Urothelium cell line (cell line): ENCODE measurements around the gene GTF3C4.

Source experiments
- DNase-seq: peaks from one replicate; pipeline ENCODE4 v3.0.0; 2011; ENCODE audit warnings: low spot score, mixed read lengths
- FAIRE-seq: peaks from 2 replicates; lab custom pipeline; 2011; peaks lifted over from hg19 to GRCh38; lab: Jason Lieb, UNC

GTF3C4 gene

DNA sequence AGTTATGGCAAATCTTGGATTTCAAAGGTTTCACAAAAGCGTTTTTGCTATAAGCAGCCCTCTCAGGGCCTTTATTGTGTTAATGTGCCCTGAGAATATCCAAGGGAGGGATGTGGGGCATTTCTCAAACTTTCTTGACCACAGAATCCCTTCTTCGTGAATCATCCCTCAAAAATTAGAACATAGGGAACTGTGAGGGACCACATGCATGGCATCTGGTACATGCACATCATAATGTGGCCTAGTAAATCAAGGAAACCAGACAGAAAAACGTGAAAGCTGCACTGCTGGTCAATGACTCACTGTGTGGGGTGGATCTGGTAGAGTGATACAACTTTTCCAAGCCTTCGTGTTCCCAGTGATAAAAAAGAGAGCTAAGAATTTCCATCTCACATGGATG lies 22.9 kb upstream of the GTF3C4 start:
- FAIRE-seq = no peak

DNA sequence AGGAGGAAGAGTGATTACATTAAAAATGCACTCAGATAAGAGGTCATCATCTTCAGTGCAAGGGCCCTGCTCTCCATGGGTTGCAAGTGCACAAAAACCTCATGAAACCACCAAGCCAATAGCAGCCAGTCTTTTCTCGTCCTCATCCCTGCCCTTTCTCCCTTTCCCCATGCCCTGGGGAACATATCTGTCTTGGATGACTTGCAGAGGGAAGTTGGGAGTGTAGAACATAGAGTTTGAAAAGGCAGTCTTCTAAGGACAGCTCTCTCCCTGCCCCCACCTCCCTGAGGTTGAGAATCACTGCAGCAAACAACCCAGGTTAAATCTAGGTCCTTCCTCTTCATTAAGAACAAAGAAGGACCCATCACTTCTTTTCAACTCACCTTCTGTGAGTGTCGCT lies 22.5 kb upstream of the GTF3C4 start:
- FAIRE-seq = no peak

More for the DNA sequence above, 22.9 kb upstream of the GTF3C4 start:
- DNase-seq = peak; percentile 86

DNA sequence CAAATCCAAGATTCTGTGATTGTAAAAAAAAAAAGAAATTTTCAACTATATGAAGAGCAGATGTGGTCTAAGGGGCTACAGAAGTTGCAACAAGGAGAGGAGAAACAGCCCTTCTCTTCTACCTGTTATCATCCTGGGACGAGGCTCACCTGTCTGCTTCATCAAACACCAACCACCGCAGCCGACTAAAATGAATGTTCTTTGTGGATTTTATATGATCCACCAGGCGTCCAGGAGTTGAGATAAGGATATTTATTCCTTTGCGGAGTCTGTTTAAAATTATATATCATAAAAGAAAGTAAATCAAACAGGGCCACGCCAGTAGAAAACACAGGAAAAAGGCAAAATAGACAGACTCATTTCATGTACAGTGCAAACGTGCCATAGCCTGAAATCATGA lies 22.0 kb upstream of the GTF3C4 start:
- no peak for DNase-seq
- no peak for FAIRE-seq

More for the DNA sequence above, 22.5 kb upstream of the GTF3C4 start:
- peak; percentile 18 for DNase-seq

DNA sequence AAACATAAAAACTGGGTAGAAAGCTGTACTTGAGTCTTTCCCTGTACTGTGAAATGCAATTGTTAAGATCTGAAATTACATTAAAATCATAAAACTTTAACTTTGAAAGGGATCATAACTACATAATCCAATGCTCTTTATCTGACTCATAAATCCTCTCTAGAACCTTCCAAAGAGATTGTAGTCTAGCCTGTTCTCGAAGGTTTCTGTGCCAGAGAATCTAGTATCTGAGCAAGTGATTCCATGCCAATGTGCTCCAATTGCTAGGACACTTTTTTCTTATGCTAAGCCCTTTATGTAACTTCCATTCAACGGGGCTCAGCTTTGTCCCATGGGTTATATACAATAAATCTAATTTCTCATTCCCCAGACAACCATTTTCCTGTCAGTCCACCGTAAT lies 21.6 kb upstream of the GTF3C4 start:
- FAIRE-seq (no peak), DNase-seq (no peak)

DNA sequence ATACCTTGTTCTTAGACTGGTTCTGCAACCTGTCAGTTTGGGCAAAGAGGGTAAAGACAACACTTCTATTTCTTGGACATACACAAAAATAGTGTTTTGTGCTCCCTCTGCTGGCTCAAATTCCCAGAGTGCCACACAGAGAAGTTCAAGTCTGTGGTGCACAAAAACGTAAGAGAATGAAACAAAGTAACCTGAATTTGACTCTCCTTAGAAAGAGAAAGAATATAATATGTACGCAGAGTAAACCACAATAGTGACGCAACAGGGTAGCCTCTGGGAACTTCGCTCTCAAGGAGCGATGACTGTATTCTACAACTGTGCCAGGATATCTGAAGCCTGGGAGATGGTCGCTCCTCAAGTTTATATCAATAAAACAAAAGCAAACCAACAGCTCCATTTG lies 19.0 kb upstream of the GTF3C4 start:
- DNase-seq (no peak), FAIRE-seq (no peak)

DNA sequence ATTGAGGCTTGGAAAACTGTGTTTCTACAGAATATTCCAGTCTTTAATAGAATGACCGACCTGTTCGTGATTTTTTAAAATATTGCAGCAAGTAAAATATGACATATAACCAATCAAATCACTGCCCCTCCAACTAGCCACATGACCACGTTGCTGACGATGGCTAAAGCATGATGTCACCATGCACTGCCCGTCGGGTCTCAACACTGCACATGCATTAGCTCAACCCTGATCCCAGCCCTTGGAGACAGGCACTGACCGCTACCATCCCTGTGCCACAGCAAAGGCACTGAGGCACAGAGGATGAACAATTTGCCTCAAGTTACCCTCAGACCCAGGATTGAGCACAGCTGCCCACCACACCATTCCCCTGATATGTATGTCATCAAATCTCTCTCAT lies 14.0 kb upstream of the GTF3C4 start:
- DNase-seq (no peak), FAIRE-seq (no peak)

DNA sequence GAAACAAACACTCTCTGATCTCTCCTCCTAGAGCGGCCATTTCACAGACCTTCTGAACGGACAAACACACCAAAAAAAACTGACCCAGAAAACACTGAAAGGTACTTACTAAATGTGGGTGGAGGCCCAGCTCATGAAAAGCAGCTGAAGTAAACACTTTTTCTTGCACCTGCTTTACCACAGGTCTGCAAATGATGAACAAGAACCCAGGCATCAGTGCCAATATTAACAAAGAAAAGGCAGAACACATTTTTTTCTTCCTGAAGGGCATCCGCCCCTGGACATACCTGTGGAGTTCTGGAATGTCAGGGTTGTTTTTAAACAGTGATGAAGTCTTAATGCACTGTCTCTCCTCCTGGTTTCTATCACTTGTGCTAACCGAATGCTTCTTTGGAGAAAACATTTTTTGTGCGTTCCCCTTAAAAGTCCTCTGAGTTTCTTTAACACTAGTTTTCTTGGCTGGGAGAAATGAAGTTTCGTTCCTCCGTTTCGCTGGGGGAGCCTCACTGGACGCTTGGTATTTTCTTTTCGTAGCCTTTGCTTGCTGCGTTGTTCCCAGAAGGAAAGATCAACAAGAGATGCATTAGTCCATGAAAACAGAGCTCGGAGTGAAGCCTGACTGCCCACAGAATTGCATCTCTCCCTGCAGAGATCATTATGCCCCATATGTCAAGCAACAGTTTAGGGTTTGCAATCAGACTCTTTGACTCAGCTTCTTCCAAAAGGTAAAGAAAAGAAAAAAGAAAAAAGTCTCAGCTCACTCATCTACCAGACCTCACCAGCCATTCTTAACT lies 7.9 kb upstream of the GTF3C4 start:
- DNase-seq (no peak), FAIRE-seq (no peak)

DNA sequence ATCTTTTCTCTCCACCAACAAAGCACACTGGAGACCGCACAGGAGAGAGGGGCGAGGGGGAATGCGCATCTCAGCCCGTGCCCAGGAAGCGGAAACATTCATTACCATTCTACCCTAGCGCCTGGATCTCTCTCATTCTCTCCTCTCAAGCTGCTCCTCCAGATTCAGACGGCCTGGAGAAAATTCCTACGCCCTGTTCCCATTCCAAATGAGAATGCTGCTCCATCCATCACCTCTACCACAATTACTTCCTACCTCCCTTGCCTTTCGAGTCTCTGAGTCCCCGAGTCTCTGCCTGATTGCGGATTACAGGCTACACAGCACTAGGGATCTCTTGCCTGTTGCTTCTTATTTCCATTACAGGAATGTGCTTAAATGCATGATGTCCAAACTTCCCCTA lies 7.1 kb upstream of the GTF3C4 start:
- no peak for DNase-seq
- no peak for FAIRE-seq

DNA sequence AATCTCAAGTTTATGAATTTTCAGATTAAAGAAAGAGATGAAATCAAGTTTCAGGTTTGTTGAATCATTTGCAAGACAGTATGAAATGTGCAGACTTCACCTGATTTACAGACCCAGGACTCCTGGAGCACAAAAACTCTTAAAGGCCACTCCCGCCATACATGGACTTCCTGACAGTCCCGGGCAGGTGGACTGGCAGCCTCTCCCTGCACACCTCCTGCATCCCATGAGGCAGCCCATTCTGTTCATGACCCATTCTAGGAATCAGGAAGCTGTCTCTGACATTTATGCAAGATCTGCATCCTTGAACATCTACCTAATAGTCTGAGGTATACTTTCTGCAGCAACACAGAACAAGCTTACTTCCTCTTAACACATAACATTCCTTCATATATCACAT lies 6.4 kb upstream of the GTF3C4 start:
- FAIRE-seq = no peak
- no peak for DNase-seq

DNA sequence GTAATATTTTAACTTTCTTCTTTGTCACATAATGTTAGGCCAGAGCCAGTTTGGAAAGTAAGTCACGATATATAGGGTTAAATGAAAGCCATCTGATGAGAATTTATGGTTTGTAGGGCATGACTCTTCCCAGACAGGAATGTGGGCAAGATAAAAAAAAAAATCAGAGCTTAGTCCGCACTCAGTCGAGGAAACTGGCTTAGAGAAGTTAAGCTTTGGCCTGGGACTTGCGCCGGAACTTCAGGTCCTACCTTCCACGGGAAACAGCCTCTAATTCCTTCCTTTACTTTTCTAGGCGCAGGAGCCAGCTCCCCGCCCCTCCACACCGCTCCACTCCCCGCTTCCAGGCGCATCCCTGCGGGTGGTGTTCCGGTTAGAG lies 956 bp upstream of the GTF3C4 start:
- FAIRE-seq (no peak), DNase-seq (no peak)

DNA sequence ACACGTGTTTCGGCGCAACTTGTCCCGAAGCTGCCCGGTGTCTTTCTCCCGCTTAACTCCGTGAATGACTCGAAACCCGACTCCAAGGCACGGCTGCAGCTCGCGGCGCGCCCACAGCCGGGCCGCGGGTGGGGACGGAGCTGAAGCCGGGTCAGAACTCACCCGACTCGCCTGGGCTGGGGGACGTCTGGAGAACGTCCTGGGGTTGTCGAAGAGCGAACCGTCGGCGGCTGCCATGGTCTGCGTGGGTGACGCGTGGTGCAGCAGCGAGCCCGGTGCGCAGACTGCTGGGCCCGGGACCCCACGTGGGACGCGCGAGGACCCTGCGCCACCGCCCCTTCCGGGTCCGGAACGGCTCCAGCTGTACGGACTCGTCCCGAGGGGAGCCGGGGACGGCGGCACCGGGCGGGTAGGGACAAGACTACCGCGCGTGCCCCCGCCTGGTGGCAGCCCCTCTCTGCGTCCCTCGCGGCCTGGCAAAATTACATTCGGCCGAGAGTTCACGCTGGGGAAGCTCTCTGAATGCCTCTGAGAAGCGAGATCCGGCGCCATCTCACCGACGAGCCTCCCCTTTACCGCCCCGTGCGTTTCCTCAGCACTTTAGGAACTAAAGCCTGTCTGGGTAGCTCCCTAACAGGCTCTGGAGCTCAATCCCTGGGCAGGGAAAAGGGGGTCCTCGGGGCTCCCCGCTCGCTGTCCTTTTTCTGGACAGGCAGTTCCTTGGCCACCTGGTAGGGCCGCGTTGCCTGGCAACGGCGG lies 387 bp upstream of the GTF3C4 start, which contains the start of gene DDX31:
Gene DDX31 (minus strand): TSS at position 286 of the 759 bp plus-strand sequence. CDS start 49 bp downstream, at position 237.
- FAIRE-seq (no peak), DNase-seq (peak; percentile 89)

DNA sequence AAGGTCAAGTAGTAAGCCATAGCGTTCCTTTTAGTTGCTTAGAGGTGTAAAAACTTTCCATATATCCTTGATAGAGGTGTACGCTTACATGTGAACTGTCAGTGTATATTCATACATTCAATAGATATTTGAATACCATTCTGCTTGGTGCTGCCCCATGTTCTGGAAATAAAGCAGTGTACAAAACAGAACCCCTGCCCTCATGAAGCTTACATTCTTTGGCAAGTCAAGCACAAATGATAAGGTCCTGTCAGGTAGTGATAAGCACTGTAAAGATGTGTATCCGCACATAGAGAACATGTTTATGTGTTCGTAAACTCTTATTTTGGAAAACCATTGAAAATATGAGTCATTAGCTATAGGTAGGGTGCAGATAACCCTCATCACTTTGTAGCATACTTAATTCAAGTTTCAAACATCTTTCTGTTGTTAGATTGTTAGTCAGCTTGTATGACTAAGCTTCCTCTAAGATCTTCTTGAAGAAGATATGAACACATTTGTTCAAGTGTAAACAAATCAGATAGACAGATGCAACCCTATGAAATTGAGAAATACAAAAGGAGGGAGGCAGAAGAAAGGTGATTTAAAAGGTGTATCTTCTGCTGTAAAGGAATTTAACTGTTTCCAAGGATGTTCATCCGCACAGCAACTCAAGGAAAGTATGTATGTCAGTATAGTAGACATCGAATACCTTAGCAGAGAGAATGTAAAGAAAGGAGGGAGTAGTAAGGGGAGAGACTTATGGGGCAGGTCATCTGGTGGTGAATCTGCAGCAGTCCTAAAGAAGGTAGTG lies 1.6 kb downstream of the GTF3C4 start:
- FAIRE-seq (no peak), DNase-seq (no peak)

DNA sequence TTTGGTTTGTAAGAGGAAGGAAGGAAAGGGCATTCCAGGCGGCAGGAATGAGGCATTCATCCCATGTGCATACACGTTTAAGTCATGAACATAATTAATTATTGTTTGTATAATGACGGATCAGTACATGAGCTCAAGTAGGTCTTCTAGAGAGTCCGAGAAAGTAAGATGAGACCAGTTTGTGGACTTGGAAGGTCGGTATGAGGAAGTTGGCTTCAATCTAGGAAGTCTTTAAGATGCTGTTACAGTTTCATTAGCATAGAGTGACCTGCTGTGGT lies 2.1 kb downstream of the GTF3C4 start:
- FAIRE-seq (no peak), DNase-seq (no peak)

DNA sequence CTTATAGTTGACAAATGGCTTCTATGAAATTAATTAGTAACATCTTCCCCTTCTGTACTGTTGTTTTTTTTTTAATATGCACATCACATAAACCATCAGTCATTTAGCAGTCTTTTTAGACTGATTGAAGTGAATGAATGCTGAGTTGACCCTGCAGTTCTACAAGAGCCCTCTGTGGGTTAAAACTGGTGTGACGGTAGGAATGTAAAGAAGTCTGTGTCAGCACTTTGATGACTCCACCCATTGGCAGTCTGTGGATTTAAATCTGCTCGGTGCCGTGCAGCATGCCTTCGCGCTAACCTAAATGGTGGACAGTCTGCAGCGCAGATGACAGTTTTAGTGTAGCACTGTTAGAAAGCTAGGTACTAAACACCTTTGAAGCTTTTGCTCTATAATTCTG lies 3.1 kb downstream of the GTF3C4 start:
- no peak for FAIRE-seq
- no peak for DNase-seq

DNA sequence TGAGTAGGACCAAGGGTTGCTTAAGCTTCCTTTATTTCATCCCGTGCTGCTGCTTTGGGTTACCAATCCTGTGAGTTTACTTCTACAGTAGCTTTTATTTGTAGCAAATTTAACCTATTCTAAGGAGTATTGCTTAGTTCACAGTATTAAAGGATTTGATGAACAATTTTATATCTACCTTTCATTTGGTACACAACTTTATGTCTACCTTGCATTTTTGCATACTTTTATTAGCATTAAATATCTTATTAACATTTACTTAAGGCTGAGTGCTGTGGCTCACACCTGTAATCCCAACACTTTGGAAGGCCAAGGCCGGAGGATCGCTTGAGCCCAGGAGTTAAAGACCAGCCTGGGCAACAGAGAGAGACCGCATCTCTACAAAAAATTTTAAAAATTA lies 4.2 kb downstream of the GTF3C4 start:
- FAIRE-seq = no peak
- DNase-seq = no peak

DNA sequence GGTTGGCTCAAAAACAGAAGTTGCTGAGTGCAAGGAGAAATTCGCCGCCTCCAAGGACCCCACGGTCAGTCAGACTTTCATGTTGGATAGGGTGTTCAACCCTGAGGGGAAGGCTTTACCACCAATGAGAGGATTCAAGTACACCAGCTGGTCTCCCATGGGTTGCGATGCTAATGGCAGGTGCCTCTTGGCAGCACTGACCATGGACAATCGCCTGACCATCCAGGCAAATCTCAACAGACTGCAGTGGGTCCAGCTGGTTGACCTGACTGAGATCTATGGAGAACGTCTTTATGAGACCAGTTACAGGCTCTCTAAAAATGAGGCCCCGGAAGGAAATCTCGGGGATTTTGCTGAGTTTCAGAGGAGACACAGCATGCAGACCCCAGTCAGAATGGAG lies 7.7 kb downstream of the GTF3C4 start:
- no peak for FAIRE-seq

DNA sequence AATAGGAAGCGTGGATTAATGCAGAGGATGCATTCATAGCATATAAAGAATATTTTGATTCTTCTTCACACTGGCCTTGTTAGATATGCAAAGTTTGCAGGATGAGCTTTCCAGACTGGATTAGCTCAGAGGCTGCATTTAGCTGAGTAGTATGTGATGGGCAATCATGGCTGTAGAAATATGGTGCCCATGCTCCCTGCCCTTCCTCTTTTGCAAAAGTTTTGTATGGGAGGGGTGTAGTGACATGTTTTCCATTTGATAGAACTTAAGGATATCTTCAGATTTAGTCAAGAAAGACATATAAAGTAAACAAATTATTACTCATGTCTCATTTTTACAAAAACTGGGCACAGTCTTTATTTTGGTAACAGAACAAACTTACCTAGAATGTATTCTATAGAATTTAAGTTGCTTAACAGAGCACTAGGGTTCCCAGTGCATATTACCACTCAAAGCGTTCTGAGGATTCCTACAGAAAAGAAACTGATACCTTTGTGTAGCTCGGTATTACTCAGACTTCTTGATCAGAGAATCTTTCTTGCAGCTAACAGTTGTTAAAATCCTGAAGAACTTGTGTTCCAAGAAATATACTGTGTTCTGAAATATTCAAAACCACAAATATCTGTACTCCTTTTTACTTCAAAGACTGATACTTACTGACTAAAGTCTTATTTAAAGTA lies 9.8 kb downstream of the GTF3C4 start:
- no peak for FAIRE-seq

More for the DNA sequence above, 7.7 kb downstream of the GTF3C4 start:
- no peak for DNase-seq

DNA sequence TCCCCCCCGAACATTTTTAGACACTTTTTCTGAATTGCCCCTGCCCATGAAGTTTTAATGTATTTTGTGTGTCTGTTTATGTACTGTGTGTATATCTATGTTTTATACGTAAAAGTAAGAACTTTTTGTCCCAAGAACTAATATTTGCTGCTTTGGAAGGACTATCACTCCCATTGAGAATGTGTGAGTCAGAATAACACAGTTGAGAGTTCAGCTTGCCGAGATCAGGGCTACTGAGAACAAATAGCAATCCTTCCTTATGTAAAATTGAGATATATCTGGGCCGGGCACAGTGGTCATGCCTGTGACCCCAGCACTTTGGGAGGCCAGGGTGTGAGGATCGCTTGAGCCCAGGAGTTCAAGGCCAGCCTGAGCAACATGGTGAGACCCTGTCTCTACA lies 11.3 kb downstream of the GTF3C4 start:
- FAIRE-seq (no peak), DNase-seq (no peak)

More for the DNA sequence above, 9.8 kb downstream of the GTF3C4 start:
- no peak for DNase-seq

DNA sequence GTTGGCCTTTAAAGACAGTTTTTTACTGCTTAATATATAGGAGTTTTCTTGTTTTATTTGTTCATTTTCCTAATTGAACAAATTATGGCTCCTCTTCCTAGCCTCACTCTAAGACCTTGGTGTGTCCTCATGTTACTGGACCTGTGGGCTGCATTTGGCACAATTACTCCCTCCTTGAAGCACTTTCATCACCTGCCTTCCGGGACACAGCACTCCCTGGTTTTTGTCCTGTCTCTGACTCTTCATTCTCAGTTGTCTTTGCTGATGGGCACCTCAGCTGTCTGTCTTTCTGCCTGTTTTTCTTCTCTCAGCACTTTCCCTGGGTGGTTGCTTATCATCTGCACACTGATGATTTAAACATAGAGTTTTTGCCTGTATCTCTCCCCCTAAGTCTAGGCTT lies 13.6 kb downstream of the GTF3C4 start:
- FAIRE-seq (no peak), DNase-seq (no peak)

DNA sequence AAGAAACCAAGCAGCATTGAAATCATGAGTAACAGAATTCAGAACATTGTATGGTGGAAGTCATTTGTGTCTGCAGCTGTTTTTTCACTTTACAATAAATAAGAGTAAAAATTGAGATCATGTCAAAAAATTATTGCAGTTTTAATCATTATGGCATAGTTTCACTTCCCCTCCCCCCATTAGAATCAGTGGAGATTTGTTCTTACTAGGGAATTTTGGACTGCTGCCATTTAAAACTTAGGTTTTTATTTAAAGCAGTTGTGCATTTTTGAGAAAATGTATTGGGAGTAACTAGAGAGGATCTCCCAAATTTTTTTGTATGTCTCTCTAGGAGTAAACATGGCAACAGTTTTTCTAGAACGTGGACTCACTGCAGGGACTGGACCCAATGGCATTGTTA lies 20.4 kb downstream of the GTF3C4 start:
- FAIRE-seq = no peak
- no peak for DNase-seq

DNA sequence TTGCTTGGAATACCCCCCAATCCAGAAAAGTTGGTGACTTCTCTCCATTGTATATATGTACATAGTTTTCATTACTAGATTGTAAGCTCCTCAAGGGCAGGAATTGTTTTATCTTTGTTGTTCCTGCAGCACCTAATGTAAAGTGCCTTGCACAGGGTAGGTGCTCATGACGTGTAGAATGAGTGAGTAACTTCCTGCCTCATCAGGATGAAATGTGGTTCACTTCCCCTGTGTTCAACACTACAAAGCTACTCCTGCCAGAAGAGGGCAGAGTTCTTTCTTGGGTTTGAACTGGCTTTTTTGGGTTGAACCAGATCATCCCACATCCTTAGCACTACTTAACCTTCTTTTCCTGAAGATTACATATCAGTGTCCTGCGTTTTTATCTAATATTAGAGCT lies 23.9 kb downstream of the GTF3C4 start:
- FAIRE-seq (no peak), DNase-seq (no peak)
